Gastrocnemius medialis (tissue), 4 donors: Measurements from ENCODE around the gene GALNT5. TPM values are rescaled to one million over a fixed set of nuclear protein-coding genes. Genes with fewer than 3 reads are reported as not detected.

Experiments
- ATAC-seq, 2 donors: fragments of 150-250 bp; one replicate each; pipeline ENCODE4 v1.9.1; 2016
- DNase-seq, 2 donors: peaks; one replicate each; pipeline ENCODE4 v3.0.0-alpha.2; 2019
- H3K27ac ChIP-seq, 4 donors: fragments of 200-600 bp; sonication (generic); 1 replicate in 1 of 4; 2 replicates in 3 of 4; pipeline ENCODE4 v1.5.1; 2016 to 2018; ENCODE audit warnings: mild to moderate bottlenecking in 2 of 4, moderate library complexity in 1 of 4
- H3K27me3 ChIP-seq, 3 donors: fragments of 200-600 bp; sonication (generic) in 2 of 3; 1 replicate in 1 of 3; 2 replicates in 2 of 3; pipeline versions ENCODE4 v1.5.1 to v1.6.0; 2016 to 2019; ENCODE audit warnings: mild to moderate bottlenecking in 1 of 3, moderate library complexity in 1 of 3
- H3K36me3 ChIP-seq, 2 donors: fragments of 200-600 bp; sonication (generic) in 1 of 2; one replicate each; pipeline ENCODE4 v1.5.1; 2017 to 2018
- H3K4me1 ChIP-seq, 2 donors: fragments of 200-600 bp; sonication (generic) in 1 of 2; one replicate each; pipeline ENCODE4 v1.5.1; 2016 to 2017; ENCODE audit warnings: mild to moderate bottlenecking in 2 of 2
- H3K4me3 ChIP-seq, 4 donors: fragments of 200-600 bp; sonication (generic) in 3 of 4; 1 replicate in 1 of 4; 2 replicates in 3 of 4; pipeline ENCODE4 v1.5.1; 2016 to 2019; ENCODE audit warnings: mild to moderate bottlenecking in 2 of 4
- H3K9me3 ChIP-seq, 3 donors: fragments of 200-600 bp; sonication (generic) in 2 of 3; 1 replicate in 1 of 3; 2 replicates in 2 of 3; pipeline ENCODE4 v1.5.1; 2016 to 2019
- CTCF ChIP-seq, 5 experiments: fragments of 450-650 bp in 3 of 5; fragments of 200-600 bp in 2 of 5; sonication (generic) in 2 of 5; IDR thresholded peaks in 4 of 5; conservative IDR thresholded peaks in 1 of 5; 1 replicate in 4 of 5; 2 replicates in 1 of 5; pipeline ENCODE4 v1.5.1; 2016 to 2019; ENCODE audit warnings: antibody characterized with exemption in 5 of 5, mild to moderate bottlenecking in 3 of 5, moderate library complexity in 3 of 5
- POLR2A ChIP-seq, 2 donors: fragments of 450-650 bp; IDR thresholded peaks; one replicate each; pipeline ENCODE4 v1.6.1; 2017; ENCODE audit warnings: antibody characterized with exemption in 2 of 2, mild to moderate bottlenecking in 2 of 2, moderate library complexity in 2 of 2
- in situ Hi-C, 4 donors: fragments of 200-750 bp; cut with MboI; loops; one replicate each; pipeline versions ENCODE4 v1.15.0 to v1.8.0; 2017; ENCODE audit warnings: low sequenced_read_pairs in 4 of 4
- intact Hi-C: fragments of 100-400 bp; cut with DNase I; formaldehyde crosslinking; loops from one replicate; pipeline ENCODE4 v1.15.1; 2023; ENCODE audit warnings: low total_unique reads
- total RNA-seq, 4 donors: library from RNA; depleted of rRNA; stranded (reverse); fragments of >200 nt; gene quantifications; one replicate each; pipeline versions ENCODE4 v1.1.0 to v1.2.3, GENCODE V29; 2016

Gene GALNT5
- total RNA-seq, 4 donors from 2014 or later, result 0.07 TPM; not detected in 3

DNA sequence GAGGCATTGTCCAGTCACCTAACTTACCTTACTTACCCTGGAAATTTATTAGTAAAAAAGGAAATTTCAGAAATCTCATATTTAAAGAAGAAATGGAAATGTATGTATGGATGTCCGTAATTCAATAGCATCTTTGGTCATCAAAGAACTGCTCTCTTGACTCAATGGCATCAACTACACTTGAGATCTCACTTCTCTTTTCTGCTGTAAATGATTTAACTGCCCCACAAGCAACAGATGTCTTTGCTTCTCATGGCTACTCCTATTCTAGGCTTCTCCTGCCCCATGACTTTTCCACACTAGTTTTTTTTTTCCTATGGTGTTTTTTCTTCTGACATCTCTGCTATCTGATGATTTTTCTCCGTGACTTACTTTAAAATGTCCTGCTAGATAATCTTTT, 102.1 kb downstream of the GALNT5 start:
- no peaks in the 10 kb centered on the region for H3K36me3 ChIP-seq
- H3K27ac ChIP-seq, result no peak overlapping the region
- intact Hi-C loops (no loop called here), in situ Hi-C loops (no loop called here)
- no peaks in the 10 kb centered on the region for H3K4me1 ChIP-seq
- ATAC-seq (no peak), DNase-seq (no peak)
- no peak overlapping the region for H3K4me3 ChIP-seq
- no peaks in the 10 kb centered on the region for H3K9me3 ChIP-seq
- TF ChIP-seq CTCF (IDR thresholded peaks at IDR 0.05 in 4 of 5, conservative IDR thresholded peaks at IDR 0.05 in 1 of 5) (no peak), POLR2A (IDR thresholded peaks at IDR 0.05) (no peak)
- no peaks in the 10 kb centered on the region for H3K27me3 ChIP-seq

- intact Hi-C loops, result no loop called here
- no peaks in the 10 kb centered on the region for H3K4me1 ChIP-seq
Observed at GRCh38 chr2:157361526-157361925, 104.0 kb downstream of the GALNT5 start.

GRCh38 chr2:157362627-157363026, 105.1 kb downstream of the GALNT5 start:
- Histone ChIP-seq H3K4me3 (no peak overlapping the region), H3K9me3 (no peaks in the 10 kb centered on the region), H3K4me1 (no peaks in the 10 kb centered on the region), H3K27me3 (no peaks in the 10 kb centered on the region), H3K36me3 (no peaks in the 10 kb centered on the region), H3K27ac (no peak overlapping the region)
- TF ChIP-seq POLR2A (IDR thresholded peaks at IDR 0.05), result no peak
- TF ChIP-seq CTCF (IDR thresholded peaks at IDR 0.05 in 4 of 5, conservative IDR thresholded peaks at IDR 0.05 in 1 of 5), result no peak
- intact Hi-C loops, result no loop called here
- DNase-seq (no peak), ATAC-seq (no peak)
- in situ Hi-C loops, result no loop called here

More at GRCh38 chr2:157361526-157361925, 104.0 kb downstream of the GALNT5 start:
- Histone ChIP-seq H3K4me3 (no peak overlapping the region), H3K9me3 (no peaks in the 10 kb centered on the region), H3K27me3 (no peaks in the 10 kb centered on the region), H3K36me3 (no peaks in the 10 kb centered on the region), H3K27ac (no peak overlapping the region)
- ATAC-seq (no peak), DNase-seq (no peak)
- TF ChIP-seq POLR2A (IDR thresholded peaks at IDR 0.05) (no peak), CTCF (IDR thresholded peaks at IDR 0.05 in 4 of 5, conservative IDR thresholded peaks at IDR 0.05 in 1 of 5) (no peak)
- in situ Hi-C loops, result no loop called here

DNA sequence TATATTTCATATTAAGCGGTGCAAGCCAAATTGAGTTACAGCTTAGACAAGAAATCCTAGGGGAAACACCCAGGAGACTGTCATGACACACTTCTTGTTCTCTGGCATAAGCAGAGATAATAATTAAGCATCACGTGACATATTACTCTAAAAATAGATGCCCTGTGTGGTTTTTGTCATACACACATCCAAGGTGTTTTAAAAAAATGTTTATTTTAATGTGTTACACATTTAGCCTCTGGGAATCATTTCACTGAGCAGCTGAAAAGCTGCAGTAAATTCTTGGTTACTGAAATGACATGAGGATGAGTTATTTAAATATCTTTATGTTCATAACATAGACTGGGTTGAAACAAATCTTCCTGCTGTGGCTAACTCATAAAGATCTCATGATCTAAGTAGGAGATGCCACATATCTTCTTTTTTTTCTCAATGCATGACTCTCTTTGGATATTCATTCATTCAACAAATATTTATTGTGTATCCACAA, 106.2 kb downstream of the GALNT5 start:
- H3K4me1 ChIP-seq, result no peaks in the 10 kb centered on the region
- H3K4me3 ChIP-seq, result no peak overlapping the region
- ATAC-seq, result no peak
- in situ Hi-C loops, result no loop called here
- intact Hi-C loops, result no loop called here
- no peaks in the 10 kb centered on the region for H3K27me3 ChIP-seq
- DNase-seq, result no peak
- no peaks in the 10 kb centered on the region for H3K36me3 ChIP-seq
- H3K27ac ChIP-seq, result no peak overlapping the region
- TF ChIP-seq CTCF (IDR thresholded peaks at IDR 0.05 in 4 of 5, conservative IDR thresholded peaks at IDR 0.05 in 1 of 5) (no peak), POLR2A (IDR thresholded peaks at IDR 0.05) (no peak)
- H3K9me3 ChIP-seq, result no peaks in the 10 kb centered on the region

Other genes with a start within 250 kb of the GALNT5 start
- gene ERMN, start 68.1 kb downstream of the GALNT5 start, total RNA-seq, result not detected
- 1 to 10 TPM in 3 of 4 donors, under 1 TPM in 1; 0.19 to 1.9 (median 1.6) TPM for gene CYTIP, start 186.4 kb downstream of the GALNT5 start, total RNA-seq